DND-41 (cell line): ENCODE measurements around the gene IL36B.

Source experiments
- ATAC-seq: fragments of 200-7000 bp; cut with Tn5 transposase; 3 replicates; pipeline ENCODE4 v1.9.1; 2021; ENCODE audit warnings: low read depth; ENCODE audit not compliant: insufficient read depth
- DNase-seq: peaks from one replicate; pipeline ENCODE4 v3.0.0-alpha.2; 2020
- H2AFZ ChIP-seq: 2 replicates; pipeline ENCODE4 v1.6.0; 2012; ENCODE audit warnings: low read depth, low read length
- H3K27ac ChIP-seq: 2 replicates; pipeline ENCODE4 v1.5.1; 2012; ENCODE audit warnings: low read length, inconsistent platforms
- H3K27me3 ChIP-seq: fragments of 200-600 bp; sonication (generic); 2 replicates; pipeline ENCODE4 v1.6.0; 2012; ENCODE audit warnings: low read length, mild to moderate bottlenecking, inconsistent platforms; ENCODE audit not compliant: insufficient read depth, poor library complexity
- H3K36me3 ChIP-seq: 2 replicates; pipeline ENCODE4 v1.5.1; 2012; ENCODE audit warnings: low read length, inconsistent platforms; ENCODE audit not compliant: insufficient read depth
- H3K4me1 ChIP-seq: 2 replicates; pipeline ENCODE4 v1.5.1; 2012; ENCODE audit warnings: mild to moderate bottlenecking, low read length; ENCODE audit not compliant: insufficient read depth
- H3K4me2 ChIP-seq: 2 replicates; pipeline ENCODE4 v1.6.0; 2012; ENCODE audit warnings: mild to moderate bottlenecking, moderate library complexity, low read length, inconsistent platforms; ENCODE audit not compliant: insufficient read depth
- H3K4me3 ChIP-seq, 2 experiments: fragments of 200-600 bp in 1 of 2; shearing (Covaris generic) in 1 of 2; 2 replicates each; pipeline ENCODE4 v1.5.1; 2012 to 2016; ENCODE audit warnings: inconsistent platforms in 2 of 2, low read length in 2 of 2, mild to moderate bottlenecking in 2 of 2, low read depth in 1 of 2, moderate library complexity in 1 of 2
- H3K79me2 ChIP-seq: 2 replicates; pipeline ENCODE4 v1.6.0; 2012; ENCODE audit warnings: low read length, inconsistent platforms; ENCODE audit not compliant: insufficient read depth
- H3K9ac ChIP-seq: 2 replicates; pipeline ENCODE4 v1.6.0; 2012; ENCODE audit warnings: low read depth, mild to moderate bottlenecking, inconsistent platforms, low read length, moderate library complexity
- H3K9me3 ChIP-seq: 2 replicates; pipeline ENCODE4 v1.5.1; 2012; ENCODE audit warnings: low read length, moderate library complexity, mild to moderate bottlenecking, inconsistent platforms; ENCODE audit not compliant: insufficient read depth, severe bottlenecking
- H4K20me1 ChIP-seq: 2 replicates; pipeline ENCODE4 v1.6.0; 2012; ENCODE audit warnings: low read length; ENCODE audit not compliant: insufficient read depth
- CTCF ChIP-seq: IDR thresholded peaks from 2 replicates; pipeline ENCODE4 v1.5.1; 2012; ENCODE audit warnings: borderline replicate concordance, low read length, moderate library complexity, mild to moderate bottlenecking; ENCODE audit not compliant: poor library complexity, severe bottlenecking; ENCODE audit errors: extremely low read depth
- EZH2 ChIP-seq: IDR thresholded peaks from 3 replicates; pipeline ENCODE4 v1.6.1; 2012; ENCODE audit warnings: borderline replicate concordance, low read depth, mild to moderate bottlenecking, moderate library complexity, low read length, inconsistent platforms; ENCODE audit not compliant: severe bottlenecking

Gene IL36B

DNA sequence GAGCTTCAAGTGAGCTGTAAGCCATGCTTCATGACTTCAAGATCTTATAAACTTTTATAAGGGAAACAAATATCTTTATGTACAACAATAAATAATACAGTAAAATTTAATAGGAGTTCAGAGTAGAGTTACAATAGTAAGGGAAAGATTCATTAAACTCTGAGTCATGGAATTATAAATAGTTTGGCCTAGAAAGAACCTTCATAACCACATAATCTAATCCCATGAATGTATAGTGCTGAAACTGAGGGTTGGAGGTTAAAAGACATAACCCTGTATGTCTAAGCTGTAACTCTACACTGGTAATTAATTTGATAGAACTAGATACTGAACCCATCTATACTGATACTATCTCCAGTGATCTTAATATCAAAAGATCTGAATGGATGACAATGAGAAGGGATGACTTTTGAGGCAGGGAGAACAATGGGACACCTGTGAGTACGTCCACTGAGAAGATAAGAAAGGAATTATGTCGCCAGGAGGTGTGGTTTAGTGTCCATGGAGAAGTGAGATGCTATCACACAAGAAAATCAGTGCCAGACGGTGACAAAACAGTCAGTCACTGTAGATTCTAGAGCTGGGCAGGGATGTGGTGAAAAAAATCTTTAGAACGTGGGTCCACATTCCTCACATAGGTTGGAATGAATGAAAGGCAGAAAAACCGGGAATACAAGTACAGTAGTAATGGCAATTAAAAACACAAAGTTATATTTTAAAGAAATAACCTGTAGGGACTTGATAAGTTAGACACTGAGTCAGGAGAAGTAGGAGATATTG lies 16.2 kb upstream of the IL36B start:
- no peaks in the 10 kb centered on the region for H3K4me1 ChIP-seq
- H3K27me3 ChIP-seq = peaks cover 5% of the 10 kb centered on the region
- H3K9ac ChIP-seq = no peak overlapping the region
- TF ChIP-seq EZH2 = no peak
- TF ChIP-seq CTCF = no peak
- no peak overlapping the region for H2AFZ ChIP-seq
- DNase-seq (no peak), ATAC-seq (no peak)
- H3K9me3 ChIP-seq = no peaks in the 10 kb centered on the region
- no peaks in the 10 kb centered on the region for H4K20me1 ChIP-seq
- H3K4me3 ChIP-seq = no peak overlapping the region
- no peaks in the 10 kb centered on the region for H3K79me2 ChIP-seq
- H3K4me2 ChIP-seq = no peak overlapping the region
- H3K27ac ChIP-seq = no peak overlapping the region
- no peaks in the 10 kb centered on the region for H3K36me3 ChIP-seq

DNA sequence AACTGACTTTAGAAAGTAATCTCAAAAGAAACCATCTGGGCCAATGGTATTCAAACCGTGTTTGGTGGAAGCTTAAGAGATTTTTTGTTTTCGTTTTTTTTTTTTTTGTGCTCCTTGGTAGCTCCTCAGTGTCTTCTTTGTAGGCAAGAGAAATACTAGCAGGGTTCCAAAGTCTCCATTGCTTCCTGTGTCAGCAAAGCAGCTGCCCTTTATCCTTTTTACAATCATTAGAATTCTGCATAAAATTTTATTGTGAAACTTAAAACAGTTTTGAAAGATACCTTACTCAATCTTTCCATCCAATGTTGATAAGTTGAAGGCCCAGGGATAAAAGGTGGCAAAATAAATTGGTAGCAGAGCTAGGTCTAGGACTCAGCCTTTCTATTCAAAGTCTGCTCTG lies 15.6 kb upstream of the IL36B start:
- H3K27ac ChIP-seq = no peak overlapping the region
- H3K79me2 ChIP-seq = no peaks in the 10 kb centered on the region
- H3K36me3 ChIP-seq = no peaks in the 10 kb centered on the region
- ATAC-seq (no peak), DNase-seq (no peak)
- peaks cover 3% of the 10 kb centered on the region for H3K27me3 ChIP-seq
- TF ChIP-seq EZH2 = no peak
- TF ChIP-seq CTCF = no peak
- no peak overlapping the region for H3K4me2 ChIP-seq
- no peak overlapping the region for H3K4me3 ChIP-seq
- no peak overlapping the region for H2AFZ ChIP-seq
- no peaks in the 10 kb centered on the region for H3K9me3 ChIP-seq
- H3K9ac ChIP-seq = no peak overlapping the region
- H3K4me1 ChIP-seq = no peaks in the 10 kb centered on the region
- H4K20me1 ChIP-seq = no peaks in the 10 kb centered on the region

GRCh38 chr2:113067681-113068080 lies 15.0 kb upstream of the IL36B start, which contains the start of gene IL1F10:
Gene IL1F10, plus strand, starts transcription at chr2:113067970. Its CDS starts 4,769 bp downstream, at chr2:113072739.
- Histone ChIP-seq H3K27ac (no peak within 1 kb of the TSS), H3K79me2 (no peaks in the 10 kb centered on the region), H4K20me1 (no peaks in the 10 kb centered on the region), H3K27me3 (peaks cover 3% of the 10 kb centered on the region), H3K9me3 (no peaks in the 10 kb centered on the region), H2AFZ (no peak within 1 kb of the TSS), H3K4me2 (no peak within 1 kb of the TSS), H3K36me3 (no peaks in the 10 kb centered on the region), H3K4me1 (no peaks in the 10 kb centered on the region), H3K9ac (no peak within 1 kb of the TSS), H3K4me3 (no peak within 1 kb of the TSS)
- no peak for TF ChIP-seq EZH2
- TF ChIP-seq CTCF = no peak
- DNase-seq (no peak), ATAC-seq (no peak)
